Measurements from ENCODE around the gene IL1RL2. TPM values are rescaled to one million over a fixed set of nuclear protein-coding genes. Genes with fewer than 3 reads are reported as not detected.

Gene IL1RL2
- total RNA-seq, 1 experiment from 2014 or later, result not detected

DNA sequence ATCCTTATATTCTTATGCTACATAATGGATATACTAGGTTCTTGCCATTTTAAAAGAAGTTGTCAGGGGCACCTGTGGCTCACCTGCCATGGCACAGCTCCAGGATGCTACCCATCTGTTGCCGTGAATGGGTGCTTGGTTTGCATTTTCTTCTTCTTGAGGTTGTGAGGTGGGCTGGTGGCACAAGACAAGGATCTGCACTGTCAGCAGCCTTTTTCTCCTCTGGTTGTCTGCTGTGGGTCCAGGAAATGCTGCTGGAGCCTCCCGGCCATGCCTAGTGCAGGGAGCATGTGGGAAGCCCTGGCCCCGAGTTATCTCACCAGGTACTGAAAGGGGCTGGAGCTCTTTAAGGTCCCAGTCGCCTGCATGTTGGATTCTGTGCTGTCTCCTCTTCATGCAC is 41.7 kb upstream of the IL1RL2 start (continued):
- TF ChIP-seq RAD21 (IDR thresholded peaks at IDR 0.05; ENCODE audit: low read depth), result no peak
- no peak for TF ChIP-seq POLR2AphosphoS5 (IDR thresholded peaks at IDR 0.05; ENCODE audit: low read depth, low read length)
- TF ChIP-seq, protein P1, sequence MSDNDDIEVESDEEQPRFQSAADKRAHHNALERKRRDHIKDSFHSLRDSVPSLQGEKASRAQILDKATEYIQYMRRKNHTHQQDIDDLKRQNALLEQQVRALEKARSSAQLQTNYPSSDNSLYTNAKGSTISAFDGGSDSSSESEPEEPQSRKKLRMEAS (IDR thresholded peaks at IDR 0.05), result no peak
- TF ChIP-seq SIN3A (IDR thresholded peaks at IDR 0.05; ENCODE audit: low read depth), result no peak
- TF ChIP-seq TCF7L2 (IDR thresholded peaks at IDR 0.05; ENCODE audit: borderline replicate concordance, extremely low read depth, insufficient read depth, insufficient read length), result no peak
- no peak for TF ChIP-seq JUND (IDR thresholded peaks at IDR 0.05)
- TF ChIP-seq YY1 (IDR thresholded peaks at IDR 0.05; ENCODE audit: extremely low read depth, insufficient replicate concordance, low read depth, low read length), result no peak
- no peak for TF ChIP-seq POLR2A (IDR thresholded peaks at IDR 0.05; ENCODE audit: borderline replicate concordance, extremely low read depth, insufficient read depth, insufficient read length)

DNA sequence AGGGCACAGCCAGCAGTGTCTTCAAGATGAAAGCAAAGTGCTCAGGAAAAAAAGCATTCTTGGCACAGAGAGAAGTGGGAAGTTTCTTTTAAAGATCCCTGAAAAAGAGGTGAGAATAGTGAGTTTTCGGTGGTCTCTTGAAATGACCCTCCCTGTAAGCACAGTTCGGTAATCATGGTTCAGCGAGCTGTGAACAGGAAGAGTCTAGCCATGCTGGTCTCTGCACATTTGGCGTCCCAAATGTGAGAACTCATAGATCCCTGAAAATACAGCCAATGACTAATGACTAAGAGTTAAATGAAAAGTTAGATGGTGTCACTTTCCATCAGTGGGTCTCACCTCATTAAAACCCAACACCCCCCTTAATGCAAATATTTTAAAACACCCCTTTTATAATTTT is 40.9 kb upstream of the IL1RL2 start:
- TF ChIP-seq ZNF274 (IDR thresholded peaks at IDR 0.05; ENCODE audit: low read depth, low read length) (peak; percentile 52), FOSL1 (IDR thresholded peaks at IDR 0.05; ENCODE audit: low read depth) (no peak)
- TF ChIP-seq, protein P2, sequence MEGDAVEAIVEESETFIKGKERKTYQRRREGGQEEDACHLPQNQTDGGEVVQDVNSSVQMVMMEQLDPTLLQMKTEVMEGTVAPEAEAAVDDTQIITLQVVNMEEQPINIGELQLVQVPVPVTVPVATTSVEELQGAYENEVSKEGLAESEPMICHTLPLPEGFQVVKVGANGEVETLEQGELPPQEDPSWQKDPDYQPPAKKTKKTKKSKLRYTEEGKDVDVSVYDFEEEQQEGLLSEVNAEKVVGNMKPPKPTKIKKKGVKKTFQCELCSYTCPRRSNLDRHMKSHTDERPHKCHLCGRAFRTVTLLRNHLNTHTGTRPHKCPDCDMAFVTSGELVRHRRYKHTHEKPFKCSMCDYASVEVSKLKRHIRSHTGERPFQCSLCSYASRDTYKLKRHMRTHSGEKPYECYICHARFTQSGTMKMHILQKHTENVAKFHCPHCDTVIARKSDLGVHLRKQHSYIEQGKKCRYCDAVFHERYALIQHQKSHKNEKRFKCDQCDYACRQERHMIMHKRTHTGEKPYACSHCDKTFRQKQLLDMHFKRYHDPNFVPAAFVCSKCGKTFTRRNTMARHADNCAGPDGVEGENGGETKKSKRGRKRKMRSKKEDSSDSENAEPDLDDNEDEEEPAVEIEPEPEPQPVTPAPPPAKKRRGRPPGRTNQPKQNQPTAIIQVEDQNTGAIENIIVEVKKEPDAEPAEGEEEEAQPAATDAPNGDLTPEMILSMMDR (IDR thresholded peaks at IDR 0.05 in 2 of 3, conservative IDR thresholded peaks at IDR 0.05 in 1 of 3; ENCODE audit: borderline replicate concordance in 1 of 3, insufficient read depth in 1 of 3, low read depth in 2 of 3, low read length in 2 of 3), result no peak

More for the DNA sequence above, 40.9 kb upstream of the IL1RL2 start:
- no peaks in the 10 kb centered on the region for H4K20me1 ChIP-seq (ENCODE audit: insufficient read depth)
- DNase-seq (ENCODE audit: low read depth, low spot score) (no peak), ATAC-seq (no peak)
- H3K9ac ChIP-seq (ENCODE audit: low read length), result no peak overlapping the region
- RAD21 ChIA-PET (ENCODE audit: low non-redundant PET in 1 of 2, low total read pairs in 2 of 2, uncharacterized antibody in 2 of 2, unreplicated experiment in 2 of 2), result no interaction called here
- no peak overlapping the region for H3K27ac ChIP-seq (ENCODE audit: low read depth, low read length)
- CTCF ChIA-PET, result no interaction called here
- H3K9me3 ChIP-seq (ENCODE audit: control insufficient read depth in 1 of 2, insufficient read depth in 1 of 2, low read depth in 1 of 2, low read length in 2 of 2), result 0 out of 4 replicates have a peak, but pooled peaks cover 0 to 7% of the 10 kb centered on the region in 2 experiments
- H3K4me2 ChIP-seq (ENCODE audit: low read length), result no peak overlapping the region
- H3K4me3 ChIP-seq (replicated peaks in 1 of 2; ENCODE audit: low read depth in 1 of 2, low read length in 2 of 2), result no peak overlapping the region
- H3K36me3 ChIP-seq (ENCODE audit: control insufficient read depth in 1 of 2, insufficient read depth in 2 of 2, low read length in 2 of 2), result no peaks in the 10 kb centered on the region
- intact Hi-C loops (cut with micrococcal nuclease), result no loop called here
- no TSS peak for BruUV-seq (replicated peaks)
- POLR2A ChIA-PET, result no interaction called here
- H3K9me2 ChIP-seq (ENCODE audit: insufficient read depth), result no peaks in the 10 kb centered on the region
- H3K4me1 ChIP-seq (ENCODE audit: control insufficient read depth in 1 of 2, insufficient read depth in 2 of 2, low read length in 2 of 2), result peaks cover 0 to 20% of the 10 kb centered on the region in 2 experiments; a peak in 2 of 4 replicates
- no peaks in the 10 kb centered on the region for H3K79me2 ChIP-seq (ENCODE audit: insufficient read depth, low read length)
- H2AFZ ChIP-seq (ENCODE audit: low read depth, low read length, poor library complexity, severe bottlenecking), result no peak overlapping the region
- H3K27me3 ChIP-seq (ENCODE audit: insufficient read depth, low read length), result no peaks in the 10 kb centered on the region

Data from HCT116 (cell line).